Stimulated activated CD4-positive, alpha-beta T cell treated with anti-CD3 and anti-CD28 coated beads, Interleukin-1b, Interleukin-23, amount 100 ng/mL, for 1 hour (primary cell): ENCODE results near the gene AK9.
"Not testable (repeated sequence)": the region's sequence is repeated elsewhere in the genome, so short reads cannot be mapped to it uniquely, and the experiment has no call there.

Experiments
- DNase-seq, 2 donors: peaks; one replicate each; pipeline ENCODE4 v3.0.0-alpha.2; 2020; ENCODE audit warnings: low read depth in 2 of 2

AK9 gene

DNA sequence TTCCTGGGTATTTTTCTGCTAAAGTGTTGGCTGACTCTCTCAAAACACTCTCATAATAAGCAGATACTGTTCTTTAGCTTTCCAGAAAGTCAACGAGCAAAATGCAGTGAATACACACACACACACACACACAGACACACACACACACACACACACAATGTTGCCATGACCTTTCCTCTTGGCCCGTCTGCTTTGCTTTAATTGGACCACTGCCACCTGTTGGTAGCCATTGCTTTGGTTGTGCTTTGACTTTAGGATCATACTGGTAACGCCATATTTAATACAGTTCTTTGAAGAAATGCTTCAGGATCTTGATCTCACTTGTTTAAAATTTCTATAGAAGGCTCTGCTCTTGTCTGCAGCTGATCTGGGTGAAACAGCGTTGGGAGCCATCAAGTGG, 4.5 kb upstream of the AK9 start:
- no peak for DNase-seq

DNA sequence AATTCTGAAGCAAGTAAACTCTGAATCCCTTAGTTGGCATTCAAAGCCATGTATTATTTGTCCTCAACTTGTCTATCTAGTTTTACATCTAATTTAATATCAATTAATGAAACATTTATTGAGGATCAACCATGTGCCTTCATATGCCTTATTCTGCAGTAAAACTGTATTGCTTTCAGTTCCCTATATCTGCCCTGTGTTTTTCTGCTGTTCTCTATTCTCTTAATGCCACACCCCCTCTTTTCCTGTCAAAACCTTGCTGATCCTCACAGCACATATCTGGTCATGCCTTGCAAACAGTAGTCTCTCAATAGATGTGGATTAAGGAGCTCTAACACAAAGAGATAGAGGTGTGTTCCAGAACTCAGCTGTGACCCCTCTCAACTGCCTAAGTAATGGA, 2.1 kb upstream of the AK9 start:
- no peak for DNase-seq

DNA sequence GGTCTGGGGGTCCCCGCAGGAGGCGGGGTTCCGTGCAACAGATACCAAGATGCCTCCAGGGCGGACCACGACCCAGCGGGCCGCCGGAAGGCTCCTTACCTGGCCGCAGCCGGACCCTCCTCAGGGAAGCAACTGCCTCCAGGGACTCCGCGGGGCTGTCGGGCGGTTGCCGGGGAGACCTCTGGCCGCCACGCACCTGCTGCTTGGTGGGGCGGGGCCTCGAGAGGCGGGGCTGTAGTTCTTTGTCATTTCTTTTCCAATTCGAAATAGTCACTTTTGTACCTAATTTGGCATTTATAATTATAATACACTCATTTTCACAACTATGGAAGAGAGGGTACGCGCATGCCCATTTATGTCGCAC, 647 bp downstream of the AK9 start:
- DNase-seq: peak; percentile 8 to 45

DNA sequence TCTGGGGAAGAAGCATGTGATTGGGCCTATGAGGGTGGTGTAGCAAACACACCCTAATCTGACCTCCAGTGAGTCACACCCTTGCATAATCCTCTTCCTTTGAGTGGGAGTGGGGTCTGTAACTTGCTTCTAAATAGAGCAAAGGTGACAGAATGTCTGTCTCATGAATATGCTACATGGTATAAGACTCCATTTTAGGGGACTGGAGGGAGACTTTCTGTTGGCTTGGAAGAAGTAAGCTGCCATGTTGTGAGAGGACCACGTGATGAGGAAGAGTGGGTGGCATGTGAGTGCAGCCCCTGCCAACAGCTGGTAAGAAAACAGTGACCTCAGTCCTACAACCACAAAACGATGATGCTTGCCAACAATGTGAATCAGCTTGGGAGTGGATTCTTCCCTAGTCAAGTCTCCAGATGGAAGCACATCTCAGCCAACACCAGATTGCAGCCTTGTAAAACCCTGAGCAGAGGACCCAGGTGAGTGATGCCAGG, 3.7 kb downstream of the AK9 start:
- DNase-seq: no peak

DNA sequence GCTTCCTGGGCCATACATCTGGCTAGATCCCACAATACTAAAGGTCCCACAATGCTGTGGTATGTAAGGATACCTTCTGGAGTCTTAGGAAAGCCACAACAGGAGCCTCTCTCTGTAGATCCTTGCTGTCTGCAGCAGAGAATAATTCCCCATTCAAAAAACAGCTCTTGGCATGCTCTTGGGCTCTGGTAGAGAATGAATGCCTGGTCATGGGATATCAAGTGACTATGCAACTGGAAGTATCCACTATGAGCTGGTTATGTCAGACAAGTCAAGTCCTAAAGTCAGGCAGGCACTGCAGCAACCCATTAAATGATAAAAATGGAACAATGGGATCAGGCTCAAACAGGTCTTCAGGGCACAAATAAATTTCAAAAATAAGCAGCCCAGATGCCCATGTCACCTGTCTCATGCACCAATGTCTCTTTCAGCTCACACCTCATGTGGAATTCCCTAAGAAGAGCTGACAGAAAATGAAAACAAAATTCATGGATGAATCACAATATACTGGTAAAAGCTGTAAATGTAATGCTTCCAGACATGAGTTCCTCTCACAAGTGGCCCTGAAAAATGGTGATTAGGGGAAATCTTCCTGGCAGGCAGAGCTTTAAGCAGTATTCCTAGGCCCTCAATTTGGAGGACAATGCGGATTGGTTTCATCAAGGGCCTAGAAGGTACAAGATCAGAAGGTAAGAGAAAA, 4.3 kb downstream of the AK9 start:
- no peak for DNase-seq

DNA sequence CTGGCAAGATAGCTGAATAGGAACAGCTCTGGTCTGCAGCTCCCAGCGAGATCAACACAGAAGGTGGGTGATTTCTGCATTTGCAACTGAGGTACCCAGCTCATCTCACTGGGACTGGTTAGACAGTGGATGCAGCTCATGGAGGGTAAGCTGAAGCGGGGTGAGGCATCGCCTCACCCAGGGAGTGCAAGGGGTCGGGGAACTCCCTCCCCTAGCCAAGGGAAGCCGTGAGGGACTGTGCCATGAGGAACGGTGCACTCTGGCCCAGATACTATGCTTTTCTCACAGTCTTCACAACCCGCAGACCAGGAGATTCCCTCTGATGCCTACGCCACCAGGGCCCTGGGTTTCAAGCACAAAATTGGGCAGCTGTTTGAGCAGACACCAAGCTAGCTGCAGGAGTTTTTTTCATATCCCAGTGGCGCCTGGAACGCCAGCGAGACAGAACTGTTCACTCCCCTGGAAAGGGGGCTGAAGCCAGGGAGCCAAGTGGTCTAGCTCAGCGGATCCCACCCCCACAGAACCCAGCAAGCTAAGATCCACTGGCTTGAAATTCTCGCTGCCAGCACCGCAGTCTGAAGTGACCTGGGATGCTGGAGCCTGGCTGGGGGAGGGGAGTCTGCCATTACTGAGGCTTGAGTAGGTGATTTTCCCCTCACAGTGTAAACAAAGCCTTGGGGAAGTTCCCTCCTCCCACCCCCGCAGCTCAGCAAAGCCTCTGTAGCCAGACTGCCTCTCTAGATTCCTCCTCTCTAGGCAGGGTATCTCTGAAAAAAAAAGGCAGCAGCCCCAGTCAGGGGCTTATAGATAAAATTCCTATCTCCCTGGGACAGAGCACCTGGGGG, 12.1 kb downstream of the AK9 start:
- not testable (repeated sequence) for DNase-seq

DNA sequence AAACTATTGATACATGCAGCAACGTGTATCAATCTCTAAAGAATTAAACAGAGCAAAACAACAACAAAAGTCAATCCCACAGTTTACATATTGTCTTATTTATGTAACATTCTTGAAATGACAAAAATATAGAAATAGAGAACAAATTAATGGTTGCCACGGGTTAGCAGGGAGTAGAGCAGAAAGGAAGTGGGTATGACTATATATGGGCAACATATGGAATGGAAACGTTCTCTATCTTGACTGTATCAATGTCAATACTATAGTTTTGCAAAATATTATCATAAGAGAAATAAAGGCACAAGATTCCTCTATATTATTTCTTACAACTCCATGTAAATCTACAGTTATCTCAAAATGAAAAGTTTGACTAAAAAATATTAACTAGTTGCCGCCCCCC, 12.8 kb downstream of the AK9 start:
- no peak for DNase-seq

DNA sequence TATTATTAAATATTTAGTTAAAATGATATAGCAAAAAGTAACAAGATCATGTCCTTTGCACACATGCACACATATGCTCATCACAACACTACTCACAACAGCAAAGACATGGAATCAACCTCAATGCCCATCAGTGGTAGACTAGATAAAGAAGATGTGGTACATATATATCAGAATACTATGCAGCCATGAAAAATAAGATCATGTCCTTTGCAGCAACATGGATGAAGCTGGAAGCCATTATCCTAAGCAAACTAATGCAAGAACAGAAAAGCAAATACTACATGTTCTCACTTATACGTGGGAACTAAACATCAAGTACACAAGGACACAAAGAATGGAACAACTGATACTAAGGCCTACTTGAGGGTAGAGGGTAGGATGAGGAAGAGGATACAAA, 14.3 kb downstream of the AK9 start:
- DNase-seq: no peak

DNA sequence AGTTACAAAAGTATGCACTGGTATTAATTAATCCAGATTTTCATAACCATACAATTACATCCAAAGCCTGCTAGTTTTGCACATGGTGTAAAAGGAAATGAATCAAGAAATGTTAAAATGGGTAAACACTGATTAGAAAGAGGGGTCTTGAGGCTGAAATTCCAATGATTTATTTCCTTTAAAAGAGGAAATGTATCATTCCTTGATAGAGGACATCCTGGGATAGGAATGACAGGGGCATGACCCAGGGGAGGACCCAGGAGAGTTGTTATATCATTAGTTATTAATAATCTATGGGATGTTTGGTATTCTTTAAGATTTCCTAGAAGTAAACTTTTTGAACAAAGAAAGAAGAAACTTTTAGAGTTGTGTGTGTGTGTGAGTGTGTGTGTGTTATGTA, 18.2 kb downstream of the AK9 start:
- no peak for DNase-seq

DNA sequence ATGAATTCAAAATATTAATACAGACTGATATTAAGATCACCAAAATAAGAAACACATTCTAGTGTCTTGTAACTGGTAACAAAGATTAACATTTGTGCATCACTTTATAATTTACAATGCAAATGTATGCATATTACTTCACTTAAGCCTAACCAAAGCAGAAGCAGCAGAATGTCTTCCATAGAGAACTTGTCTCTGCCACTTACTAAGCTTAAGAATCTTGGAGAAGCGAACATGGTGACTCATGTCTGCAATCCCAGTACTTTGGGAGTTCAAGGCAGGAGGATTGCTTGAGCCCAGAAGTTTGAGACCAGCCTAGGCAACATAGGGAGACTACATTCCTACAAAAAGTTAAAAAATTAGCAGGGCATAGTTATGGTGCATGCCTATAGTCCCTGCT, 18.8 kb downstream of the AK9 start:
- no peak for DNase-seq

DNA sequence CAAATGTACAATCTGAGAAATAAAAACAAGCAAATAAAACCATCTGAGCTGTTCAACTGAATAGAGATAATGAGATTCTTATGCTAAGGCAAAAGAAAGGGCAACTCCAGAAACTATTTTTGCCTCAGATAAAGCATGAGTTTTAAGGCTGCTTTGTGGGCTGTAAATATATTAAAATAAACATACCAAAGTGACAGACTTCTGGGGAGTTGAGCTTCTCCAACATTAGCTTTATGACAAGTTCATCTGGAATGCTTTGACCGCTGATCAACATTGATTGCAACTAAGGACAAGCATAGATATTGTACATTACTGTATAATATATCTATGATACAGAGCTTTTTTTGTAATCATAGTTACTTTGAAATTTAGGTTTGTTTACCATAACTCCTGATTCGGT, 19.3 kb downstream of the AK9 start:
- DNase-seq: no peak

DNA sequence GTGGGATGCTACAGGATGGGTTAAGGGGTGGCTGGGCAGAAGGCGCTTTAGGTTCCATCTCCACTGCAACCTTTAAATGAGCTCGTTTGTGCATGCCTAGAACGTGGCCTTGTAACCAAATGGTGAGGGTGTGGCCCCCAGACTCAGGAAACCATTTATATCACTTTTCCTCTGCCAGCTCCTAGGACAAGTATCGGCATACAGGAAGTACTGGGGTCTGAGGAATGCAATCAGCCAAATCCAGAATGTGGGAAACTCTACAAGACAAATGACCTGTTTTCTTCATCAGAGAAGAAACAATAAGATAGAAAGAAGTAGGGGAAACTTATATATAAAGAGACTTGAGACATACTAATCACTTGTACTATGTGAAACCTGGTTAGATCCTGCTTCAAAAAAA, 21.2 kb downstream of the AK9 start:
- no peak for DNase-seq

DNA sequence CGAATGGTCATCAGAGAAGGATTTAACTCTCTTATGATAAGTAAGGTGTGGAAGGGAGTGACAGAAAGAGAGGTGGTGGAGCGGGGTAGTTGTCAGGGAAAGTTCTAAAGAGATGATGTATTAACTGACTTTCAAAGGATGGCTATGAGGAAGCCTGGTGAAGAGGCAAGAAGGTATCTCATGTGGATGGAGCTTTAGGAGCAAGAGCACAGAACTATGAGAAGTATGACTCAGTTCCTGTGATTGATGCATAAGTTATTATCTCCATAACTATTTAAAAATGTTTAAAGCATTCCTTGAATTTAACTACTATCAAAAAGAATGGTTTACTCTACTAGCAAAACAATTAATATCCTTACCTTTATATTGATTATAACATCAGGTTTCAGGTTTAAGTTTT, 28.8 kb downstream of the AK9 start:
- DNase-seq: no peak

DNA sequence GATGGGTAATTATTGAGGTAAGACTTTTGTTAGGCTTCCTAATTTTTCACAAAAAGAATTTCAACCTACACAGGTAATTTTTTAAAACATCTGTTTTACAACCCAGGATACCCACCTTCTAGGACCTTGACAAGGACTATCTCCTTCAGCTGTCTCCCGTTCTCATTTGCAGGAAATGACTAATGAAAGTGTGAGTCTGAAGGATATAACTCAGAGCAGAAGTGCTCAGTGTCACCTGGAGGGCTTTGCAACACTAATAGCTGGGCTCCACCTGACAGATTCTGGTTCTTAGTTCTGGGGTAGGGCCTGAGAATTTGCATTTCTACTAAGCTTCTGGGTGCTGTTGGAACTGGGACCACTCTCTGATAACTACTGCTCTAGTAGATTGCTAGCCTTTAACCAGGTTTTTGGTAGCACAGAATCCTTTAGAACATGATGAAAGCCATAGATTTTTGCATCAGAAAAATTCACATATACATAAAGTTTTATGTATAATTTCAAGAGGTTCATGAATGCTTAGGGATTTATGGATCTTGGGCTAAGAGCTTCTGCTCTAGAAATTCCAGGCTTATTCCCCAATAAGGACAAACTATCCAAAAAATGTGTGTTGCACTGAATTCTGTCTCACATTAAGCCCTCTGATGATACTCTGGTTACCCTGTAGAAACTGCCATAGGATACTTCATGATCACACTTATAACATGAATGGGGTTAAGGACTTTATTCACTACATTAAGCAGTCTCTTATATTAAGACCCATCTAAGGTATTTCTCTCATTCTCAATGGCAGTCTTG, 30.3 kb downstream of the AK9 start:
- DNase-seq: no peak

DNA sequence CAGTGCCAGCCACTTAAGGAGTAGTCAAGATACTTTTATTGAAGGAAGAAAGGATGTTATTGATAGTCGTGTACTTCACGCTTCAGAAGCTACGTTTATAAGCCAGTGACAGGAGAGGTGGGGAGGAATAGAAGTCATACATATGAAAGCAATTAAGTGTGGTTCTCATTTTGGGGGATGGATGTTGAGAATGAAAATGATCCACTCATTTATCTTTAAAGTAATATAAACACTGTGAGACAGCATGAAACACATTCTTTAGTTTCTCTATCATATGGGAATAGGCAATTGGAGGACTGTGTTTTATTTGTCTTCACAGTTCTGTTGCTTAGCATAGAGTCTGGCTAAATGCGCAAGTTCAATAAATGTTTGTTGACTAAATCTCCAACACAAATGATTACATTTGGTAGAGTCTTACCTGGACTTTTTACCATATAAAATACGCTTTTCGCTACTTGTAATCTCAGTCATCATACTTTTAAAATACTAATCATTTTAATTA, 35.2 kb downstream of the AK9 start:
- DNase-seq: no peak

DNA sequence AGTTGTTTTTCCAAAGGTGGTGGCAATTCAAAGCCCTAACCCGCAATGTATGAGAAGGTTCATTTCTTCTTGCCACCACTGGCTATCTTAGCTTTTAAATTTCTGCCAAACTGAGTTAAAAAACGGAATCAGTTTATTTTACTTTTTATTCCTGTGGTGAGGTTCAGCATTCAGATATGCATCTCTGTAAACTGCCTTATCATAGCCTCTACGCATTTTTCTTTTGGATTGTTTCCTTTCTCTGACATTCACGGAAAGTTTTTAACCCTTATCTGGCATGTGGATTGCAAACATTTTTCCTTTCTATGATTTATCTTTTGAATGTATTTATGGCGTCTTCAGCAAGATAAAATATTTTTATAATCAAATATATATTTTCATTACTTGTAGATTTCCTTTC, 37.7 kb downstream of the AK9 start:
- DNase-seq: no peak

DNA sequence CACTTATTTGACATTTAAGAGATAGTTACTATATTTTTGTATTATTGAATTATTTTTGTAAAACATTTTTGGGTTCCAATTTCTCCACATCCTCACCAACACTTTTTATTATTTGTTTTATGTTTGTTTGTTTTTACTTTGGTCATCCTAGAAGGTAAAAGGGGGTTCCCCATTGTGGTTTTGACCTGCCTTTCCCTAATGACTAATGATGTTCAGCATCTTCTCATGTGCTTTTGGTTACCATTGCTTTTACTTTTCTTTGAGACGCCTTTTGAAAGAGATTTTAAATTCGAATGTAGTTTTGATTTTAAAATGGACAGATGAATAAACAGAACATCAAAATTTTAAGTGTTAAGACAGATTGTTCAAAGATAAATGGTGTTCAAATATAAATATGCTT, 46.9 kb downstream of the AK9 start:
- no peak for DNase-seq

DNA sequence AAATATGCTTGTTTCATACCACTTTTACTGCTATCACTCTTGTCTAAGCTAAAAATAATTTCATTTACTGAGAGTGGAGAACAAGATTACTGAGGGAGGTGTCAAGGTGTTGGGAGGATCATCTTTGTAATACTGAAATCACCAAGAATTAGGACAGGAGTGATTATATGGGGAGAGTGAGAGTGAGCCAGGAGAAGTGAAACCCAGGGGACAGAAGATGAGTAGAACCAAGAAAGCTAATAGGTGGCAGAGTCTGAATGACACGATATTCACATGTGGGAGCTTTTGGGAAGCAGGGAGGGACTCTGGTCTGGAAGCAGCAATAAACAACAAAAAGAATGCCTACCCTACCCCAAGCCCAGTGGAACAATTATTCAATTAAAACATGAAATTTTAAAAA, 58.6 kb downstream of the AK9 start:
- no peak for DNase-seq

DNA sequence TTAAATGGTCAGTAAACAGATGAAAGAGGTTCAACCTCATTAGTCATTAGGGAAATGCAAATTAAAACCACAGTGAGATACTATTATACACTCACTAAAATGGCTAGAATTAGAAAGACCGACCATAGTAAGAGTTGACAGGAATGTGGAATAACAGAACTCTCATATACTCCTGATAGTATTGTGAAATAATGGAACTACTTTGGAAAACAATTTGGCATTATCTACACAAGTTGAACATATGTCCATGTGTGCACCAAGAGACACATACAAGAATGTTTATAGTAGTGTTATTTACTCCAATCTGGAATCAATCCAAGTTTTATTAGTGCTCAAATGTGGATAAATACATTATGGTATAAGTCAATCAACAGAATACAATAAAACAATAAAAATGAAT, 59.6 kb downstream of the AK9 start:
- DNase-seq: no peak

DNA sequence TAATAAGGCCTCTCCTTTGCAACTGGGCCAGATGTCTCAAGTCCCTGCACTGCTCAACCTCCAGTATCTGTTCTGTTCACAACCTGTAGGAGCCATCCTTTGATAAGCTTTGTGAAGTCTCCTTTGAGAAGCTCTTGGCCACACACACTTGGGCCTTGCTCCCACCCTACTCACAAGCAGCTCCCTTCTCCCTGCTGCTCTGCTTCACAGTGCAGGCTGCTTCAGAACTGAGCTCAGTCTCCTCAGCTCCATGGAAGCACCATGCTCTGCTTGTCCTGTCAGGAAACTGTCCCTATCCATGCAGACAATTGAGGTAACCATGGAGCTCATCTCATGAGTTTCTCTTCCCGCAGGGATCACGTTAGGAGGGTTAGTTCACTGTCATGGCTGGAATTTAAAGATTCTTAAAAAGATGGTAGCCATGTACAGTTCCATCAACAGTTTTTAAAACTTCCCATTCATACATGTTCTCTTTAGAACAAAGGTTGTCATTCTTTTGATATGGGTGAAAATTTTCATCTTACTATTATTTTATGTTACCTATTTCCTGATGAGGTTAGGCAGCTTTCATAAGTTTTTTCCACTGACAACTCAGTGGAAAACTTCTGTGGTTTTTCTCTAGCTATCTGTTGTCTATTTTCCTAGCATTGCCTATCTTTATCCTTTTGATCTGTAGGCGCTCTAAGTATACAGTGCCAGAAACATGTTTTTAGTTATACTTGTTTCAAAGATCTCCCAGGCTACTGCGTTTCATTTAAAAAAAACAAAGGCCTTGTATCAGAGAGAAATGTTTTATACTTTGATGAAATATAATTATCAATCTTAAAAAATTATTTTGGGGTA, 62.6 kb downstream of the AK9 start:
- DNase-seq: no peak

DNA sequence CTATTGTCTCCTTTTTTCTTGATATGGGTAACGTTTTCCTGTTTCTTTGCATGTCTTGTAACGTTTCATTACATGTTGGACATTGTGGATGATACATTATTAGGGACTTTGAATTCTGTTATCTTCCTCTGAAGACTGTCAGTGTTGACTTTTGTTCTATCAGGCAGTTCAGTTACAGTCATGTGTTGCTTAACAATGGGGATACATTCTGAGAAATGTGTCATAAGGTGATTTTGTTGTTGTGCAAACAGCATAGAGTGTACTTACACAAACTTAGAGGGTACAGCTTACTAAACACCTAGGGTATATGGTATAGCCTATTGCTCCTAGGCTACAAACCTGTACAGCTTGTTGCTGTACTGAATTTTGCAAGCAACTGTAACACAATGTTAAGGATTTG, 64.7 kb downstream of the AK9 start:
- DNase-seq: no peak

DNA sequence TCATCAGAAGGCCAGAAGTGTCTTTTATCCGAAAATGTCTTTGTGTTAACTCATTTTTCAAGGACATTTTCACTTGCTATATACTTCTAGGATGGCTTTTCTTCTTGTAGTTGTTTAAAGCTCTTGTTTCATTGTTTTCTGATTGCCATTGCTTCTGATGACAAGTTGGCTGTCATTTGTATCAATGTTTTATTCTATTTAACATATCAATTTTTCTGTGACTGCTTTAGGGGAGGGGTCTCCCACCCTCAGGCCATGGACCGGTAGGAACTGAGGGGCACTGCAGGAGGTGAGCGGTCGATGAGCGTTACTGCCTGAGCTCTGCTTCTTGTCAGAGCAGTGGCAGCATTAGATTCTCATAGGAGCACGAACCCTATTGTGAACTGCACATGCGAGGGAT, 65.8 kb downstream of the AK9 start:
- DNase-seq: no peak
